Measurements from ENCODE around the gene CCNY.

The CCNY gene

DNA sequence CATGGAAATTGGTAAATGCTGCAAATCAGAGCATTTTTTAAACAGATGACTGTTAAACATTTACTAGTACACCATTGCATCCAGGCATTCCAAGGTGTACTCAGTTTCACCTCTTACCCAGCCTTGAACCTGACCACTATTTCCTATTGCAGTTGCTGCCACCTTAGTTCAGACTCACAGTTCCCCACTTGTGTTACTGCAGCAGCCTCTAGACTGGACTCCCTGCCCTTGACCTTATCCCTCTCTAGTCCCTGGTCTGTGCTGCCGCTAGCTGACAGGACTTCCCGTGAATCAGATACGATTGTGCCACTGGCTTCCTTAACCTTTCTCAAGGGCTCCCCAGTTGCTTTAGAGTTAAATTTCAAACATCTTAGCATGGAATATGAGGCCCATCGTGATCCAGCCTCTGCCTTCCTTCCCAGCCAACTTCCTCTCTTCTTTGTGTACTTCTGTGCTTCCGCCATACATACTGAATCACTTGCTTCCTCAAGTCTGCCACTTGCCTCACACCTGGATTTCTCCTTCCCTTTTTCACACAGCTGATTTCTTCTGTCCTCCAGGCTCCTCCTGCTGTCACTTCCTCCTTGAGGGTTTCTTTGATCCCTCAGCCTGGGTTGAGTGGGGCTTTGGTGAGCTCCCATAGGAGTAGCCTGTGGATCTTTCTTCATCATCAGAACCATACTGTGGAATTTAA is 150.1 kb downstream of the CCNY start:
- no peak for DNase-seq (ENCODE audit: low read depth in 2 of 2)

- no peak for DNase-seq (ENCODE audit: low read depth in 2 of 2)
Measured at GRCh38 chr10:35487336-35488034, 151.2 kb downstream of the CCNY start.

- DNase-seq (ENCODE audit: low read depth in 2 of 2) = no peak
Measured at GRCh38 chr10:35488228-35488627, 151.9 kb downstream of the CCNY start.

- no peak for DNase-seq (ENCODE audit: low read depth in 2 of 2)
Measured at GRCh38 chr10:35492386-35493195, 156.3 kb downstream of the CCNY start.

DNA sequence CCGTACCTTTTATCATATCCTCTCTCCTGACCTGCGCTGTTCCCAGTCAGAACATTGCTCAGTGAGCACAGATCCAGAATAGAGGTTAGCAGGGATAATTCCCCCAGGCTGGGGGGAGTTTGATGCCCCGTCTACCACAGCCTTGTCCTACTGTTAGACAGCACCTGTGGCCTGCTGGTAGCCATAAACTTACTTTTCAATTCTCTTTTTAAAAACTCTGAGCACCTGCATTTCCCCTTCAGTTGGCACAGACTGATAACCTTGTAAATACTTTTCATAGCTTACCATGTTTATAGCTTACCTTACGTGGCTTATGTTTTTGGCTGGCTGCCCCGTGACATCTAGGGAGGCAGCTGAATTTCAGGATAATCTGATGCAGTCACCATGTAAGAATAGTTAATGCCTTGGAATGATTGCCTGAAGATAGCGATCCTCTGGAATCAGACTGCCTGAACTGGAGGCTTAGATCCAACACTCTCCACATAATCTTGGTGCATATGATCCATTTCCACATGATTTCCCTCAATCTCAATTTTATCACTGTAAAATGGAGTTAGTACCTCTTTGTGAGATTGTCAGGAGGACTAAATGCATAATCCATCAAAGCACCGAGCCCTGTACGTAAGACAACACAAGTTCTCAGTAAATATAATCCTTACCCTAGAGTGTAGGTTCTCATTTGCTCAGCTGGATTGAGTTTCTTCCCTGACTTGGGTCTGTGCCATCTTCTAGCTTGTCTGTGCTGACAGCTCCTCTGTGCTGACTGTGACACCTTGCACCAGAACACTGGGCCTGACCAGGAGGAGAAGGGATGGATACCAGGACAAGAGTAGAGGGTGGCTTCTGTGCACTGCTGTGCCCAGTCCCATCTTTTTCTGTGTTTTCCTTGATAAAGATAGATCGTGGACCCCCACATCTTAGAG is 157.1 kb downstream of the CCNY start:
- DNase-seq (ENCODE audit: low read depth in 2 of 2) = no peak

DNA sequence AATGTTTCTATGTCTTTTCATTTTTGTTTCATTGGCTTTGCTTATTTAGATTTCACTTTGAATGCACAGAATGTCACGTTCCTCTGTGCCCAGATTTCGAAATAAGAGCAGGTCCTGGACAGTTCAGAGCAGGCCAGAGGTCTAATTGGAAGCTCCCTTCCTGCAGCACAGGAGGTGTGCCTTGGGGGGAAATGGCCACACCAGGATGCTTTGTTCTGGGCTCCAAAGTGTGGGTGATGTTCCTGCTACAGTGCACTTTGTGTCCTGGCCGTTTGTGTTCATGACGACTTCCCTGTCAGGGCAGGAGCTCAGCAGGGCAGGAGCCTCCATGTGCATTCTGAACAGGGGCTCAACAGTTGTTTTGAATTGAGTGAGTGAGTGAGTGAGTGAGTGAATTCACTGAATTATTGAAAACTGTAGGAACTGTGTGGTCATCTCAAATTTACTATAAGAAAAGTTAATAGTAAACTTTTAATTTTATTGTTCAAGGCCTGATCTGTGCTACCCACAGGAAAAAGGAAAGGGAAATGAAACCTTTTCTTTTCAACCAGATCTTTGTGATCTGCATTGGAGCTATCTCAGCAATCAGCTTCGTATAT is 159.3 kb downstream of the CCNY start:
- no peak for DNase-seq (ENCODE audit: low read depth in 2 of 2)

GRCh38 chr10:35497909-35498308 is 161.6 kb downstream of the CCNY start:
- DNase-seq (ENCODE audit: low read depth in 2 of 2) = no peak

DNA sequence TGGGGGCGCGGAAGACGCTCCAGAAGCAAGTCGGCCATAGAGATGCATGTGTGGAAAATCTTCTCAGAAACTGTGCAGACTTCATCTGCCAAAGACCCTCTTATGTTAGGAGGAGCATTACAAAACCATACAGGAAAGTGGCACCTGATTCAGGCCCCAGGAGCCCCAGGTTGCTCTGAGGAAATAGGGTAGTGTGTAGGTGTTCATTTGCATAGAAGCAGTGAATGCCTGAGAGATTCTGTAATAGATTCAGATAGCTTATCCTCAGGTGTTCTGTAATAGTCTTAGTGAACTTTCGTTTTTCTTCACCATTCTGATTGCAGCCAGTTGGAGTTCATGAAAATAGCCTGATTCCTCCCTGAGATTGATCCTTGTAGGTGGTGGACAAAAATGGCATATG is 162.4 kb downstream of the CCNY start:
- DNase-seq (ENCODE audit: low read depth in 2 of 2) = no peak

DNA sequence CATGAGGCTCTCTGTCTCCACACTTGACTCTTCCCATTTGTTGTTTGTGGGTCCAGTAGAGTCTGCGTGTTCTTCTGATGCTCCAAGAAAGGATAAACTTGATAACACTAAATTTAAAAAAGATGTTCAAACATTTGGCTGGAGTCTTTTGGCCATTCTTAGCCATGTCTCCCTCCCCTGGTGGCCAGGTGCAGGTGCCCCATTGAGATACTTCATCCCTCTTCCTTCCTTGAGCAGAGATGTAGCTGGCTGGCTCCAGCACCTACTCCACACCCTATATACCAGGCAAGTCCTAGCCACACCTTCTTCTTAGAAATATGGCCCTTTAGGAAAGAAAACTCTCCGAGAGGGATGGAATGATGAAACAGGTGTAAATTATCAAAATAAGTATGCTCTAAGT is 165.6 kb downstream of the CCNY start:
- DNase-seq (ENCODE audit: low read depth in 2 of 2) = no peak

DNA sequence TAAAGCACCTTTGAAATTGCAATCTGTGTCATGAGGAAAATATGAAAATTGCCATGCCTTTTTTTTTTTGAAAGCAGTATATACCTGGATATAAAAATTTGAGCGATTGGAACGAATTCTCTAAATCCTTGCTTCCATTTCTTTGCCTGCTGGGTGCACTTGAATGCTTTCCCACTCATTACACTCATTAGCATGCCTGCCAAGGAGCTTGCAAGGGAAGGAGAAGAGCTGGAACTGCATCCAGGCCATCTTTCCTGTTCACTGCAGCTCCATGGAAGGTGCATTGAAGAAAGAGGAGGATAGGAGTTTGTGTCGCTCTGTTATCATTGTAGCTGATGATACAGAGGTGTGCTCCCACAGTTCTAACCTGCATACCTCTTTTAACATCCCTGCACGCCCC is 166.4 kb downstream of the CCNY start:
- no peak for DNase-seq (ENCODE audit: low read depth in 2 of 2)

GRCh38 chr10:35503578-35503977 is 167.3 kb downstream of the CCNY start:
- DNase-seq (ENCODE audit: low read depth in 2 of 2) = no peak

DNA sequence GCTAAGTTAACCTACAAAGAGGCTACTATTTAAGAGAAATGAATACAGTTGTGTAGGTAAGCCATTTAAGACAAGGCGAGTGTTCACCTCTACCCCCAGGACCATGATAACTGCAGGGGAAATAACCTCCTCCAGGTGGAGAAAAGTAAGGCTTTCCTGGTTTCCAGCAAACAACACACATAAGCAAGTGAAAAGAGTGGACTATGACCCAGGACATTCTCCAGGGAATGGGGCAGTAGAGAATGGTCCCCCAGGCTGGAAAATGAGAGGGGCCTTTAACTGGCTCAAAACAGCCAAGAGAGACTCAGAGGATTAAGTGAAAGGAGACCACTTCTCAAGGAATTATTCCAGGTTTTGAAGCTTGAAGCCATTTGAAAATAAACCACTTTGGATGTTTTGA is 167.8 kb downstream of the CCNY start:
- no peak for DNase-seq (ENCODE audit: low read depth in 2 of 2)

- DNase-seq (ENCODE audit: low read depth in 2 of 2) = no peak
Measured at GRCh38 chr10:35505241-35505873, 169.0 kb downstream of the CCNY start.

DNA sequence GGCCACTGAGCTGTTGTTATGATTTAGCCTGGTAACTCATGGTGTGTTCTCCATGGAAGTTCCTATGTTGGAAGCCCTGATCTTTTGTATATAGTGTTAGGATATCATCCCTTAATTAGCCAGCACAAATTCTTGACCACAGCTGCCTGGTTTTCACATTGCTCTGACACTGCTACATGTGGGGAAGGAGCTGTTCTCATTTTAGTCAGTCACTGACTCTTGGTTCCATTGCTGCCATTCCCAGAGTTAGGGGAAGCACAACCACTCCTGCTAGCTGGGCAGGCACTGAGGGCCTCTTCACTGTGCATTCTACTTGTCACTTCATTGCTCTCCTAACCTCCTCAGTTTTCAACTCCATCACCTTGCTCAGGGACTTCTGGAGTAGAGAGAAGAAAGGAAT is 170.4 kb downstream of the CCNY start:
- DNase-seq (ENCODE audit: low read depth in 2 of 2) = no peak

- DNase-seq (ENCODE audit: low read depth in 2 of 2) = no peak
Measured at GRCh38 chr10:35507519-35508109, 171.3 kb downstream of the CCNY start.

GRCh38 chr10:35508647-35509046 is 172.3 kb downstream of the CCNY start:
- DNase-seq (ENCODE audit: low read depth in 2 of 2) = no peak

GRCh38 chr10:35510891-35511290 is 174.6 kb downstream of the CCNY start:
- DNase-seq (ENCODE audit: low read depth in 2 of 2) = no peak

- DNase-seq (ENCODE audit: low read depth in 2 of 2) = no peak
Measured at GRCh38 chr10:35511647-35512046, 175.3 kb downstream of the CCNY start.

DNA sequence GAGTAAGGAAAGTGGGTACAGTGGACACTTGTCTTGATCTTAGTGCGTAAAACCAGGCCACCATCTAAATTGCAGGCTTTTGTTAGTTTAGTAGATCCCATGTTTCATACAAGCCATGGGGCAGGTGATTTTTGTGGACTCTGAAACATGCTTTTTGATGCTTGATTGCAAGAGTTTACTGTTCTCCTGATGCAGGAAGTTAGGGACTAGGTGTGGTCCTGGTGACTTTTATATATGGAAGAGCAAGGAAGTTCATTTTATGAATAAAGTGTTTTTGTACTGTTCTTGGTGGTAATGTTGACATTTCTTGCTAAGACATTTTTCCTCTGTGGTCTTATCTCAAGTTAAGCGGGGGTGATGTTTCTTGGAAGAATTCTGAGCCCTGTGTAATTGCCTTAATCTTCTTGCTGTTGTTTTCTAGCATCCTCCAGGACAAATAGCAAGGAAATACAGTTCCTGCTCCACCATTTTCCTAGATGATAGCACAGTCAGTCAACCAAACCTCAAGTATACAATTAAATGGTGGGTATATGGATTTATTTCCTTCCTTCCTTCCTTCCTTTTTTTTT is 179.9 kb downstream of the CCNY start:
- DNase-seq (ENCODE audit: low read depth in 2 of 2) = no peak

All from fibroblast of skin of left biceps (primary cell).